Bronchial epithelial cell (primary cell): Measurements from ENCODE around the gene CIT. TPM values are rescaled to one million over a fixed set of nuclear protein-coding genes. Genes with fewer than 3 reads are reported as not detected.
"Not testable (repeated sequence)": the region's sequence is repeated elsewhere in the genome, so short reads cannot be mapped to it uniquely, and the experiment has no call there.

Experiments
- DNase-seq: peaks from one replicate; pipeline ENCODE4 v3.0.0-alpha.2; 2010; ENCODE audit warnings: low read depth
- FAIRE-seq: peaks from 2 replicates; lab custom pipeline; 2011; peaks lifted over from hg19 to GRCh38; lab: Jason Lieb, UNC
- H3K27me3 ChIP-seq: 2 replicates; pipeline ENCODE4 v1.5.1; 2011; ENCODE audit warnings: low read length; ENCODE audit not compliant: control insufficient read depth, insufficient read depth
- H3K36me3 ChIP-seq: 2 replicates; pipeline ENCODE4 v1.5.1; 2011; ENCODE audit warnings: low read length; ENCODE audit not compliant: control insufficient read depth, insufficient read depth
- H3K4me3 ChIP-seq: 2 replicates; pipeline ENCODE4 v1.5.1; 2011; ENCODE audit warnings: mild to moderate bottlenecking, low read depth, low read length, control low read depth
- CTCF ChIP-seq: IDR thresholded peaks from 2 replicates; pipeline ENCODE4 v1.5.1; 2011; ENCODE audit warnings: mild to moderate bottlenecking, moderate library complexity, low read length, control low read depth, inconsistent platforms; ENCODE audit not compliant: insufficient read depth, severe bottlenecking
- total RNA-seq: library from RNA; depleted of rRNA; stranded (reverse); fragments of >200 nt; gene quantifications from 2 replicates; pipeline ENCODE4 v1.2.1, GENCODE V29; 2014

CIT gene
- total RNA-seq, 1 donor from 2014 or later: 0.79 TPM

DNA sequence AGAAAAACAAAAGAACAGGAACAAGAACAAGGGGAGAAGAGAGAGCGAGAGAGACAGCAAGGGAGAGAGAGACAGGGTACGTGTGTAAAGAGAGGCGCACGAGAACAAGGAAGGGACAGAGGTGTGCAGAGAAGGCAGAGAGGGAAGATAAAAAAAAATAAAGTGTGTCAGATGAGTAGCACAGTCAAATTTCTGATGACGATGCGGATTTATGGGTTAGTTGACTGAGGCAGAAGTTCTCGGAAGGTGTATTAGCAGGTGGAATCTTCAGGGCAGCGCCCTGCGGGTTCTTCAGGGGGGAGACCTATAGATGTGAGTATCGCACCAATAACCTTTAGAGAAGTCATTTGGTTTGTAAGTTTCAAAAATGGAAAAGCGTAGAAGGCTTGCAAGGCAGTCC, 164.4 kb downstream of the CIT start:
- no peaks in the 10 kb centered on the region for H3K27me3 ChIP-seq
- no peak overlapping the region for H3K4me3 ChIP-seq
- no peak for TF ChIP-seq CTCF
- no peaks in the 10 kb centered on the region for H3K36me3 ChIP-seq
- FAIRE-seq (no peak), DNase-seq (no peak)

GRCh38 chr12:119711693-119712092, 165.4 kb downstream of the CIT start:
- FAIRE-seq (no peak), DNase-seq (no peak)
- no peaks in the 10 kb centered on the region for H3K36me3 ChIP-seq
- TF ChIP-seq CTCF: no peak
- H3K4me3 ChIP-seq: no peak overlapping the region
- H3K27me3 ChIP-seq: no peaks in the 10 kb centered on the region

DNA sequence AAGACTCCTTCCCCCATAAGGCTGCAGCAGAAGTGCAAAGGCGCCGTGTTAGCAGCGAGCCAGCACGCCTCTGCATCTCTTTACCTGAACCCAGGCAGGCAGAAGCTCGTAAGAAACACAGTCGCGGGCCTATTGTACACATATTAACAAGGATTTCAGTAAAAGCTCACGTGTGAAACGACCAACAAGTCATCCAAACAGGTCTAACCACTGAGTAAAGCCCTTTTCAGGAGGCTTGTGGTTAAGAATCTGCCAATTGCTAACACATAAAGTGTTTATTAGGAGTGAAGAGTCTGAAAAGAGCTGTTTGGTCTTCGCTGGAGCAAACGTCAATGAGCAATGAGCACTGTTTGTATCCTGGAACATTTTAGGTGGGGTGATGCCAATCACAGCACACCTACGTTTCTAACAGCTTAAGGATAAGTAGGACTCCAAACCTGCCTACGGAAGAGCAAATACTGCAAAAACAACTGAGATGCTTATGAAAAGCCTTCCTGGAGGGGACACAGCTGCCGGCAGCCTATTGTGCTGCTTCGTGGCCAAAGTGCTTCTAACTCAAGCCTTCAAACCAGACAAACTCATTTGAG, 166.1 kb downstream of the CIT start:
- FAIRE-seq: peak; percentile 32

GRCh38 chr12:119710374-119710964, 166.7 kb downstream of the CIT start:
- no peaks in the 10 kb centered on the region for H3K36me3 ChIP-seq
- peak; percentile 84 for DNase-seq
- TF ChIP-seq CTCF: no peak
- H3K27me3 ChIP-seq: no peaks in the 10 kb centered on the region
- H3K4me3 ChIP-seq: peak overlapping the region; percentile 2
- FAIRE-seq: peak; percentile 40

More for the DNA sequence above, 166.1 kb downstream of the CIT start:
- Histone ChIP-seq H3K4me3 (no peak overlapping the region), H3K36me3 (no peaks in the 10 kb centered on the region), H3K27me3 (no peaks in the 10 kb centered on the region)
- DNase-seq: peak; percentile 79
- TF ChIP-seq CTCF: no peak

GRCh38 chr12:119706427-119706826, 170.7 kb downstream of the CIT start:
- not testable (repeated sequence) for H3K4me3 ChIP-seq, FAIRE-seq, H3K27me3 ChIP-seq, H3K36me3 ChIP-seq, DNase-seq

- no peak overlapping the region for H3K4me3 ChIP-seq
- H3K27me3 ChIP-seq: no peaks in the 10 kb centered on the region
- no peak for FAIRE-seq
- peaks cover 1% of the 10 kb centered on the region for H3K36me3 ChIP-seq
- no peak for DNase-seq
- no peak for TF ChIP-seq CTCF
Observed at GRCh38 chr12:119705182-119705581, 171.9 kb downstream of the CIT start.
